ENCODE data around the gene CATSPERD.
"Not testable (repeated sequence)": the region's sequence is repeated elsewhere in the genome, so short reads cannot be mapped to it uniquely, and the experiment has no call there.

Gene CATSPERD

DNA sequence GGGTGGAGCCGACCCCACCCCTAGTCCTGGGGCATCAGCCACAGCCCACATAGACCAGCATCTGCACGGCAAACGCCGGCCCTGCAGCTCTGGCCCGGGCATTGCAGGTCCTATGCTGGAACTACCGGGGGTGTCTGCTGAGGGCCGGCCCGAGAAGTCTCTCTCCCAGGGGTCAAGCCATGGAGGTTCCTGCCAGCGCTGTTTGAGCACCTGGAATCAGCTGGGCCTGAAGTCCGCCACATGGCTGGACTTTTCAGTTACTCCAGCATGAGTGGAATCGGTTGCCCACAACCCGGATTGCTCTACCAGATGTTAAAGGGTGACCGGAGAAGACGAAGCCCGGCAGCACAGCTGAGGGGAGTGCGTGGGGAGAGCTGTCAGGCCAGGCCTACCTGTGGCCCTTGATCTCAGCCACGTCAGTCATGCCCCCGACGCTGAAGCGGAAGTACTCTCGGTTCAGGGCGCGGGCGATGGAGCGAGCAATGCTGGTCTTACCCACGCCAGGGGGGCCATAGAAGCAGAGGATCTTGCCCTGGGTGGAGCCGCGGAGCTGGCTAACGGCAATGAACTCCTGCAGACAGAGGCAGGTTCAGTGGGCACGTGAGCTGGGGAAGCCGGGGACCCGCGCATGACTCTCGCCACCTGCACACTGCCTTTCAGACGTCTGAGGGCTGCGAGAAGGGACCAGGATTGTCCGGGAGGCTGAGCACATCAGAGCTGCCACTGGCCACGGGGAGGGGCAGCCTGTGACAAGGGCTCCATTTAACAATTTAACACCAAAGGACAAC is 21.6 kb upstream of the CATSPERD start:
- DNase-seq, result no peak

GRCh38 chr19:5700455-5701092 is 19.9 kb upstream of the CATSPERD start:
- no peak for DNase-seq

- DNase-seq, result not testable (repeated sequence)
These were observed 18.4 kb upstream of the CATSPERD start for GRCh38 chr19:5702053-5702410.

DNA sequence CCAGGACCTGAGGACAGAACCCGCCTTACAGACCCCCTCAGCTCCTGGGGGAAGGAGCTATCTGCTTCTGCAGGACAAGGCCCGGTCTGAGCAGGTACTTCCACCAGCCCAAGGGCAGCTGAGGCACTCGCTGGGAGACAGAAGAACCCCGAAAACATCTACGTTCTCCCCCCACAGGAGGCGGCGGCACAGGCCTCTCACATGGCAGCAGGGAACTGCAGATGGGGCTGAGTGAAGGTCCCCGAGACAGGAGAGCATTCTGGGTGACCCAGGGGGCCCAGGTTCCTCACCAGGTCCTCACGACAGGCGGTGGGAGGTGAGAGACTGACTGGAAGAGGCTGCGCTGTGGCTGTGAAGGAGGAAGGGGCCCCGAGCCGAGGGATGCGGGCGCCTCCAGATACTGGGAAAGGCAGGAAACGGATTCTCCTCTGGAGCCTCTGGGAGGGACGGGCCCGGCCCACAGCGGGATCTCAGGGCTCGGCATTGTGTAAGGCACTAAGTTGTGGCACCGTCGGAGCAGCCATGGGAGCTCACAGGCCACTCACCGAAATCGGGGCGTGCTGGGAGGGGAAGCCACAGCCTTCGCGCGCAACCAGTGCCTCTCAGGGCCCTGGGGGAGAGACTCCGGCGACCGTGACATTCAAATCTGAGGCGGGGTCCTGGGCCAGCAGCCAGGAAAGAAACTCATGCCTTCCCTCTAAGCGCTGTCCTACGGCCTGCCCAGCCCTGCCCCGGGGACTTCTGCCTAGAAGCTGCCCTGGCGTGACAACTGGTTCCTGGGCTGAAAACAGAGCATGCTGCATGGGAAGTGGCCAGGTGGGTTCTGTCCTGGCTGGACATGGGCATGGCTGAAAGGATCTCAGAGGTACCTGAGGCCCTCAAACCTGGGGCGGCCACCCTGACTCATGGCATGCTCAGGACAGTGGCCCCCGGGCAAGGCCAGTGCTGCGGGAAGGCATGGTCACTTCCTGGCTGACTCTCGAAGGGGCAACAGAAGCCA is 16.3 kb upstream of the CATSPERD start:
- DNase-seq, result peak; percentile 19

- DNase-seq, result no peak
These were observed 14.9 kb upstream of the CATSPERD start for GRCh38 chr19:5705552-5705951.

GRCh38 chr19:5706876-5707573 is 13.4 kb upstream of the CATSPERD start:
- no peak for DNase-seq

DNA sequence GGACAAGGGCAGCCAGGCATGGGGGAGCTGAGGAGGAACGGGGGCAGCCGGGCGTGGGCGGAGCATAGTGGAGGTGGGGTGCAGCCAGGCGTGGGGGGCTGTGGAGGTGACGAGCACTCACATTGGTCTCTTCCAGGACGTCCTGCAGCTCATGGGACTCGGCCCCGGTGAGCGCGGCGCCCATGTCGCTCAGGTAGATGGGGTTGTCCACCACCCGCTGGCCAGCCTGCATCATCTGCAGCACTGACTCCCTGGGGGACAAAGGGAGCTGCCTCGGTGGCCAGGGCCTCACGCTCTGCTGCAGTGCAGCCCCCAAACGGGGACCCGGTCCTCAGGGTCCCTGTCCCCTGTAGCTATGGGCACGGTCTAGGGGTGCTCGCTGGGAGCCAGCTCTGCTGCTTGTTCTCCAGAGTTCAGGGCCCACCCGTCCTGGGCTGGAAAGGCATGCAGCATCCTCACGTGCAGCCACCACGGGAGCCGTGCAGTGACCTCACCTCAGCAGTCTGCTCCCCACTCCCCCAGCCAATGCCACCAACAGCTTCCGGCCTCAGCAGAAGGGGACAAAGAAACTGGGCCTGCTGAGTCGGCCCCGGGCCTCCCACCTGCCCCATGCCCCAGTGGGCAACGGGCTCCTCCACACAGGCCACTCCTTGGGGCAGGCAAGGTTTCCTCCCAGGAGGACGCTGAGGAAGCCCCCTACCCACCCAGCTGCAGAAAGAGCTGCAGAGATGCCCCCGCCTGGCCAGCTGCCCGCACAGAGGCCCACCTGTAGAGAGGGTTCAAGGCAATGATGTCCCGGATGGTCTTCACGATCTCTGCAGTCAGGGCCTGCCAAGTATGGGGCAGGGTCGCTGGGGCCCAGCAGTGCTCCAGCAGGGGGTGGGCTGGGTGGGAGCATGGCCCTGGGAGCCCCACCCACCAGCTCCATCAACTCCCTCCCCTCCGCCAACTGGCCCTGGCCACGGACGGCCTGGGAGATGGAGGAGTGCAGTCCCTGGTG is 12.6 kb upstream of the CATSPERD start:
- no peak for DNase-seq

DNA sequence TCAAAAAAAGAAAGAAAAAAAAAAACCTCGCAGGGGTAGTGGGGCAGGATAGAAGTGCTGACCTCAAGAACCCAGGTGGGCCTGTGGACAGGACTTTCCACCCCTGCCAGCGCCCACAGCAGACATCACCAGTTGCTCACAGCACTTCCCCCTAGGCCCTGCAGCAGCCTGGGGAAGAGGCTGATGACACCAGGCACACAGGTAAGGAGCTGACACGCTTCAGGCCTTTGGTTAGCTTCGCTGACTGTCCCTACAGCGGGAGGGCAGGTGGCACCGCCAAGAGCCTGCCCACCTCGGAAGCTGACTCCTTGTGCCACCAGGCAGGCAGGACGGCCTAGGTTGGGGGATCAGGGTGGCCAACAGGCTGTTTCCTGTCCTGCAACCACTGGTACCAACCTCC is 9.4 kb upstream of the CATSPERD start:
- DNase-seq, result no peak

DNA sequence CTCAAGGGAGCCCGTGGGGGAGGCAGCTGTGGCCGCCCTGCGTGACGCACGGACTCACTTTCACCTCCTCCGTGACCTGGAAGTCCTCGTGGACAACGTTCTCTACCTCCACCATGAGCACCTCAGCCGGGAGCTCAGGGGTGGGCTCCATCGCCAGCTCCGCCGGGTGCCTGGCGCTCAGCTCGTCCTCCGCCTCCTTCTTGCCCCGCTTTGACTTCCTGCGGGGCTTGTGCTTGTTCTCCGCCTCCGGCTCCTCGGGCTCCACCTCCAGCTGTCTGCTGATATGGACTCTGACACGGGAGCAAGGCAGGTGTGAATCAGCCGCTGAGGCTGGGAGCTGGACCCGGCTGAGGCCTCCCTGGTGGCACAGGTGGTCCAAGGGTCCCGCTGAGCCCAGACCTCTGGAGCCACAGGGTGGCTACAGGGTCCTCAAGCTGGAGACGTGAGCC is 8.7 kb upstream of the CATSPERD start:
- DNase-seq, result no peak

- DNase-seq, result no peak
These were observed 7.2 kb upstream of the CATSPERD start for GRCh38 chr19:5713228-5713627.

DNA sequence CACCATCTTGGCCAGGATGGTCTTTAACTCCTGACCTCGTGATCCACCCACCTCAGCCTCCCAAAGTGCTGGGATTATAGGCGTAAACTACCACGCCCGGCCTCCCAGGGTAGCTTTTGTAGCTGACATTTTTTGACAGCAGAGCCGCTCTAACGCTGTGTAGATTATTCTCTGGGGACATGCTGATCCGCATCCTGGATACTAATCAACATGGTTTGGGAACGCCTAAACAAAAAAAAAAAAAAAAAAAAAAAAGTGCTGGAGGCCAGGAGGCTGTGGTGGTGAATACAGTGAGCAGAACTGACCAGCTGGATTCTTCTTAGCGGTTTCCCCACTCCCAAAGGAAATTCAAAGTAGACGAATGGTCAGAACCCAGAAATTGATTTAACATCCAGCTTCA is 5.6 kb upstream of the CATSPERD start:
- no peak for DNase-seq

DNA sequence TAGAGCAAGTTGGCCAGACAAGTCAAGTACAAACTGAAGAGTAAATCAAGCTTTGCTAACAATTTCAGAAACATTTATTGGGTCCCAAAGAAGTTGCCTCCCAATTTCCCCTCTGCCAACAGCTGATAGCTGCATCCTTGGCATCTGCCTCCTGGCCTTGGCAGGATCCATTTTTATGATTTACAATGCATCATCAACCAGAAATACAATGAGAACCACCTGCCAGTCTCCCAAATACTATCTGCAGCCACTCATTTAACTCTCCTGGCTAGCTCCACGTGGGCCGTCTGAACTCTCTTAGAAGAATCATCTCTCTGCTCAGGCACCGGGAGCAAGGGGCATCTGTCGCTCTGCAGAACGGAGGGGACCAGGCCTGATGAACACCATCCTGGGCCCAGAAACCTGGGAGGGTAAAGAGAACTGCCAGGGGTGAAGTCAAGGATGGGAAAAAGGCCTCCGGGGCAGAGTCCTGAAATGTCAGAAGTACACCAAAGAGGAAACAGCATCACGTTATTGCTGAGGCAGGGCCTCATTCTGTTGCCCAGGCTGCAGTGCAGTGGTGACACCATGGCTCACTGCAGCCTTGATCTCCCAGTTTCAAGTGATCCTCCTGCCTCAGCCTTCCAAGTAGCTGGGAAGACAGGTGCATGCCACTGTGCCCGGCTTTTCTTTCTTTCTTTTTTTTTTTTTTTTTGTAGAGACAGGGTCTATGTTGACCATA is 3.1 kb upstream of the CATSPERD start:
- DNase-seq, result no peak

DNA sequence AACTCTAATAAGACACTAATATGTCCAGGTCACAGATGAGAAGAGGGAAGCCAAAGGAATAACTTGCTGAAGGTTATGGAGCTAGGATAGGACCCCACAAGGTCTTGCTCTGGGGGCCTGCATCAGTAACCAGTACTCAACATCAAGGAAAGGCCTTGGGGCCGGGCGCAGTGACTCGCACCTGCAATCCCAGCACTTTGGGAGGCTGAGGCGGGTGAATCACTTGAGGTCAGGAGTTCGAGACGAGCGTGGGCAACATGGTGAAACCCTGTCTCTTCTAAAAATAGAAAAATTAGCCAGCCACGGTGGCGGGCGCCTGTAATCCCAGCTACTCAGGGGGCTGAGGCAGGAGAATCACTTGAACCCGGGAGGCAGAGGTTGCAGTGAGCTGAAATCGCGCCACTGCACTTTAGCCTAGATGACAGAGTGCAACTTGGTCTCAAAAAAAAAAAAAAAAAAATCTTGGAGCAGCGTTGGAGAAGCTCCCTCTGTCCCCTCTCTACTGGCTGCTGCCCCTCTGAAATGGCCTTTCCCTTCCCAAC is 2.3 kb upstream of the CATSPERD start:
- DNase-seq, result no peak

DNA sequence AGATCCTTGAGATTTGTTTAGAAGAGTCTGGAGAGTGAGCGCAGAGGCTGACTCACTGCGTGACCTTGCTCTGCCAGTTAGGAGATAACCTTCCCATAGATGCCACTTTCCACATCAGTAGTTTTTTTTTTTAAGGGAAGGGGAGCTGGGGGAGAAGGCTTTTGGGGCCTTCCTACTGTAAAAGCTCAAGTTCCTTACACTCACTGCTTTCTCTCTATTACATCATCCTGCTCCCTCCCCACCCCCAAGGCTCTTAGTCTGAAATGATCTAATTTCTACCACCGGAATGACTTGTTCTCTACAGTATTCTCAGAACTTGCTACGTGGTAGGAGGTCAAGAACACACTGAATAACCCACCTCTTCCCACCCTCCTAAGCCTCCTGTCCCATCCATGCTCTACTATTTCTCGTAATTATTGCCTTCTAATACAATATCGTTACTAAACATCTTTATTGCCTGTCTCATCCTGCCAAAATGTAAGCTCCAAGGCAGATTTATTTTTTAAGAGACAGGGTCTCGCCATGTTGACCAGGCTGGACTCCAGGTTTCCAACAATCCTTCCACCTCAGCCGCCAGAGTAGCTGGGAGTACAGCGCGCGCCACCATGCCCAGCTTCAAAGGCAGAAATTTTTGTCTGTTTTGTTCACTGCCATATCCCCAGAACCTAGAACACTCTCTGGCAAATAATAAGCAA is 1.7 kb upstream of the CATSPERD start:
- DNase-seq, result no peak

DNA sequence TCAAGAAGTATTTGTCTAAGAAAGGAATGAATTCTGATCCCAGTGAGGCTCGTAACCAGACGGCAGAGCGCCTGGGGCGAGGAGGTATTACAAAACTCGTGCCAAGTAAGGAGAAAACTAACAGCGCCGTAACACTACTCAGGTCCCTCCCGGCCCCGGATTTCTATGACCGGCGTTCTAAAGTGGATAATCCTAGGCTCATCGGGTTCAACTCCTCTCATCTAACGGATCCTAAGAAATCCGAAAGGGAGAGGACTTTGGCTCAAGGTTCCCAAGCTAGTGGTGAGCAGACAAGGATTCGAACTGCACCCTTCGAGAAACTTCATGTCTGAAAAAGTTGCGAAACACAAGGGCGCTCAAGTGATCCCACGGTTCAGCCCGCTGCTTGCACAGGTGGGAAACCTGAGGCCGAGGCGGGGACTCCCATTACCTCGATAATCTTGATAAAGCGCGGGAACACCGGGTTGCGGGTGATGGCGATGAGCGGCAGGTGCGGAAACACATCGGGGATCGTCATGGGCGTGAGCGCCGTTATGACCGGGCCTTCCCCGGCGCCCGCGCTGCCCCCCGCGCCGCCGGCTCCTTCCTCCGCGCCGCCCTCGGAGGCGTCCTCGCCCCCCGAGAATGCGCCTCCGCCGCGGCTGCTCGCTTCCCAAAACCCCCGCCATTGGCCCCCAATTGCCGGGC is 1.0 kb upstream of the CATSPERD start:
- peak; percentile 34 for DNase-seq

- DNase-seq, result no peak
These were observed 7.1 kb downstream of the CATSPERD start for GRCh38 chr19:5727453-5728050.

- not testable (repeated sequence) for DNase-seq
These were observed 12.7 kb downstream of the CATSPERD start for GRCh38 chr19:5733172-5733571.

GRCh38 chr19:5738423-5738822 is 18.0 kb downstream of the CATSPERD start:
- DNase-seq, result no peak

GRCh38 chr19:5742051-5742450 is 21.6 kb downstream of the CATSPERD start:
- DNase-seq, result no peak
